Diencephalon (tissue), 1 donor: ENCODE data around the gene ANP32E. TPM values are rescaled to one million over a fixed set of nuclear protein-coding genes. Genes with fewer than 3 reads are reported as not detected.

ENCODE experiments used
- small RNA-seq: library from RNA; depleted of rRNA; stranded (forward); fragments of <200 nt; gene quantifications from one replicate; pipeline ENCODE3, GENCODE V24; 2014
- total RNA-seq: library from RNA; depleted of rRNA; stranded (reverse); fragments of >200 nt; gene quantifications from one replicate; pipeline ENCODE4 v1.2.3, GENCODE V29; 2014

The ANP32E gene
- total RNA-seq = 40.8 TPM

GRCh38 chr1:150235852-150236613, at the start of gene ANP32E:
TSS of gene ANP32E (minus strand) at chr1:150236112. CDS start at chr1:150235786, 326 bp downstream.

GRCh38 chr1:150281758-150282557, 46.0 kb upstream of the ANP32E start, which contains the start of gene CIART:
TSS of gene CIART (plus strand) at chr1:150282554. CDS start at chr1:150283268, 714 bp downstream.

GRCh38 chr1:150268705-150269403, 32.9 kb upstream of the ANP32E start, which contains the start of gene APH1A:
TSS of gene APH1A (minus strand) at chr1:150269016. CDS start at chr1:150268810, 206 bp downstream.

GRCh38 chr1:150257624-150258585, 22.0 kb upstream of the ANP32E start, which contains the start of gene CA14:
TSS of gene CA14 (plus strand) at chr1:150257774. CDS start at chr1:150258129, 355 bp downstream.

Small RNA genes within 50 kb of the gene (small RNA-seq; reads per million reads assigned to genes)
- not detected for gene RN7SL480P
- 4.6 reads per million, percentile 91 among the genes with 10 or more reads in this experiment for gene RNU2-17P

Other genes starting within 250 kb of the ANP32E start
- gene OTUD7B, start 225.4 kb downstream of the ANP32E start, total RNA-seq = 9.9 TPM
- 79.4 TPM for gene VPS45, start 168.3 kb downstream of the ANP32E start, total RNA-seq
- 39.9 TPM for gene PLEKHO1, start 86.2 kb downstream of the ANP32E start, total RNA-seq
- gene CA14, start 21.7 kb upstream of the ANP32E start, total RNA-seq = 1.8 TPM
- gene APH1A, start 32.9 kb upstream of the ANP32E start, total RNA-seq = 72.9 TPM
- gene C1orf54, start 36.7 kb upstream of the ANP32E start, total RNA-seq = 21.5 TPM
- 6.5 TPM for gene CIART, start 46.4 kb upstream of the ANP32E start, total RNA-seq
- gene MRPS21, start 57.7 kb upstream of the ANP32E start, total RNA-seq = 61.6 TPM
- 45.2 TPM for gene PRPF3, start 85.4 kb upstream of the ANP32E start, total RNA-seq
- 18.9 TPM for gene RPRD2, start 128.0 kb upstream of the ANP32E start, total RNA-seq